ENCODE data around the gene YY1.

Gene YY1

DNA sequence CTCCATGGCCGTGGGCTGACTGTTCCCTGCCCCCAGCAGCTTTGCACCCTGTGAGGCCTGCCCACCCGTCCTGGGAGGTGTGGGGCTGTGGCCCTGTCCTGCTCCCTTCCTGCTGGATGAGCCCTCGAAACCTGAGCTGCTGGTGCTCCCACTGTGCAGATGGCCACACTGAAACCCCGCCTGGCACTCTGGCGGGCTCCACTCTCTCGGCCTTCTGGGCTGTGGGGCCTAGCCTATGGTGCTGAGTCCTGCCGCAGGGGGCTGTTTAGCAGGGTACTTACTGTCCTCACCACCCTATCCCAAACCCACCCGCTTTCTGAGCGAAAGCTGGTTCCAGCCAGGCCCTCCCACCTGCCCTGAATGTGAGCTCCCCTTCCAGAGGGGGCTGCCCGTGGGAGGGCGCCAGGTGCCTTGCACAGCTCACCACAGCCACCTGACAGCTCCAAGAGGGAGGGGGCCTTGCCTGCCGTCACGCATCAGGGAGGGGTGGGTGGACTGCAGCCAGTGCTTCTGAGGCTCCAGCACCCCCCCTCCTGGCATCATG, 91.5 kb downstream of the YY1 start:
- Histone ChIP-seq H3K27ac (no peak overlapping the region), H3K4me3 (no peak overlapping the region)
- no peak for DNase-seq (ENCODE audit: low spot score)
- TF ChIP-seq, protein P1, sequence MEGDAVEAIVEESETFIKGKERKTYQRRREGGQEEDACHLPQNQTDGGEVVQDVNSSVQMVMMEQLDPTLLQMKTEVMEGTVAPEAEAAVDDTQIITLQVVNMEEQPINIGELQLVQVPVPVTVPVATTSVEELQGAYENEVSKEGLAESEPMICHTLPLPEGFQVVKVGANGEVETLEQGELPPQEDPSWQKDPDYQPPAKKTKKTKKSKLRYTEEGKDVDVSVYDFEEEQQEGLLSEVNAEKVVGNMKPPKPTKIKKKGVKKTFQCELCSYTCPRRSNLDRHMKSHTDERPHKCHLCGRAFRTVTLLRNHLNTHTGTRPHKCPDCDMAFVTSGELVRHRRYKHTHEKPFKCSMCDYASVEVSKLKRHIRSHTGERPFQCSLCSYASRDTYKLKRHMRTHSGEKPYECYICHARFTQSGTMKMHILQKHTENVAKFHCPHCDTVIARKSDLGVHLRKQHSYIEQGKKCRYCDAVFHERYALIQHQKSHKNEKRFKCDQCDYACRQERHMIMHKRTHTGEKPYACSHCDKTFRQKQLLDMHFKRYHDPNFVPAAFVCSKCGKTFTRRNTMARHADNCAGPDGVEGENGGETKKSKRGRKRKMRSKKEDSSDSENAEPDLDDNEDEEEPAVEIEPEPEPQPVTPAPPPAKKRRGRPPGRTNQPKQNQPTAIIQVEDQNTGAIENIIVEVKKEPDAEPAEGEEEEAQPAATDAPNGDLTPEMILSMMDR (IDR thresholded peaks at IDR 0.05), result no peak

DNA sequence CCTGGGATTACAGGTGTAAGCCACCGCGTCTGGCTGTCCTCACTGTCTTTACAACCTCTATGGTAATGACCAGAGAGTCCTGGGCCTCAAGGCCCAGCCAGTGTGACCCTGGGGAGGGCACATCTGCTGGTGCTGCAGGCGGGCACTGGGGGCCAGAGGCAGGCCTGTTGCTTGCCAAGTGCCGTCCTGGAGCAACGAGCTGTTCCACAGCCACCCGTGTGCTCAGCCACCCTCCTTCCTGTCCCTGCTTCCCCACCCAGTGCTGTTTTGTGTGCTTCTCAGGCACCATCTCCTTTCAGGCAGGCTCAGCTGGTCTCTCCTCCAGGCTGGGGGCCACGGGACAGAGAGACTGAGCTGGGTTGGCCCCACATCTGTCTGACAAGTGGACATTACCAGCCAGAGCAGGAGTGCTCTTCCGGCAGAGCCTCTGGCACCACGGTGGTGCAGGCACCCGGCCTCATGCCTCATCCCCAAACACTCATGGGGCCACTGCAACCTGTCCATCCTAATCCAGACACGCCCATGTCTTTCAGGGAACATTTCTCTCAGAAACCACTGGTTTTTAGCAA, 93.2 kb downstream of the YY1 start:
- H3K4me3 ChIP-seq, result no peak overlapping the region
- H3K27ac ChIP-seq, result no peak overlapping the region
- DNase-seq (ENCODE audit: low spot score), result no peak
- TF ChIP-seq, protein P1 (IDR thresholded peaks at IDR 0.05), result no peak

Measured in coronary artery (tissue), 2 donors.